Keratinocyte (primary cell): ENCODE data around the gene DEFB131A.
"Not testable (repeated sequence)": the region's sequence is repeated elsewhere in the genome, so short reads cannot be mapped to it uniquely, and the experiment has no call there.

ENCODE experiments used
- CTCF ChIP-seq, 3 experiments: IDR thresholded peaks in 1 of 3; conservative IDR thresholded peaks in 1 of 3; optimal IDR thresholded peaks in 1 of 3; 2 replicates in 2 of 3; 3 replicates in 1 of 3; pipeline versions ENCODE3 to v1.5.1; 2011; ENCODE audit warnings: low read length in 3 of 3, mild to moderate bottlenecking in 3 of 3, moderate library complexity in 2 of 3, control low read depth in 1 of 3, inconsistent platforms in 1 of 3; ENCODE audit not compliant: insufficient read depth in 2 of 3; ENCODE audit errors: extremely low read depth in 1 of 3
- EZH2 ChIP-seq: IDR thresholded peaks from one replicate; pipeline ENCODE4 v1.6.1; 2012; ENCODE audit warnings: inconsistent platforms, mild to moderate bottlenecking, low read length, moderate library complexity

- TF ChIP-seq CTCF (optimal IDR thresholded peaks at IDR 0.05 in 1 of 3, IDR thresholded peaks at IDR 0.05 in 1 of 3, conservative IDR thresholded peaks at IDR 0.05 in 1 of 3; ENCODE audit: extremely low read depth in 1 of 3, insufficient read depth in 2 of 3, low read length in 3 of 3); EZH2: not testable (repeated sequence)
Measured at GRCh38 chr4:9452251-9452650, 8.0 kb downstream of the DEFB131A start.
